HepG2 (cell line): ENCODE results near the gene FAM174C. TPM values are rescaled to one million over a fixed set of nuclear protein-coding genes. Genes with fewer than 3 reads are reported as not detected.

Experiments
- ARID4A ChIP-seq: sonication (generic); formaldehyde crosslinking; IDR thresholded peaks from 2 replicates; pipeline ENCODE4 v1.5.0; 2020; ENCODE audit warnings: mild to moderate bottlenecking, missing genetic modification reagents, borderline replicate concordance
- ATRX ChIP-seq: sonication (generic); formaldehyde crosslinking; IDR thresholded peaks from 2 replicates; pipeline ENCODE4 v1.4.0; 2020; ENCODE audit warnings: missing genetic modification reagents, borderline replicate concordance
- BATF2 ChIP-seq: sonication (generic); formaldehyde crosslinking; IDR thresholded peaks from 2 replicates; pipeline ENCODE4 v1.8.0; 2022; ENCODE audit warnings: mild to moderate bottlenecking, missing genetic modification reagents, moderate library complexity
- CCAR2 ChIP-seq: fragments of 200-400 bp; formaldehyde crosslinking; optimal IDR thresholded peaks from 2 replicates; pipeline ENCODE3; 2018; ENCODE audit warnings: low read depth, mild to moderate bottlenecking, low read length, moderate library complexity
- ESRRA ChIP-seq: sonication (generic); formaldehyde crosslinking; IDR thresholded peaks from 2 replicates; pipeline ENCODE4 v1.5.1; 2020; ENCODE audit warnings: mild to moderate bottlenecking, low read depth, missing genetic modification reagents
- MAFG ChIP-seq: sonication (generic); formaldehyde crosslinking; IDR thresholded peaks from 2 replicates; pipeline ENCODE4 v1.5.1; 2020; ENCODE audit warnings: mild to moderate bottlenecking, missing genetic modification reagents
- MXD1 ChIP-seq: sonication (generic); formaldehyde crosslinking; IDR thresholded peaks from 2 replicates; pipeline ENCODE4 v1.4.0; 2020; ENCODE audit warnings: mild to moderate bottlenecking, missing genetic modification reagents
- MZF1 ChIP-seq: sonication (generic); formaldehyde crosslinking; IDR thresholded peaks from 2 replicates; pipeline ENCODE4 v1.8.1; 2023; ENCODE audit warnings: mild to moderate bottlenecking, missing genetic modification reagents, borderline replicate concordance
- NFYB ChIP-seq: sonication (generic); formaldehyde crosslinking; IDR thresholded peaks from 2 replicates; pipeline ENCODE4 v1.4.0; 2020; ENCODE audit warnings: missing genetic modification reagents
- SALL2 ChIP-seq: sonication (generic); formaldehyde crosslinking; IDR thresholded peaks from 2 replicates; pipeline ENCODE4 v1.8.1; 2023; ENCODE audit warnings: mild to moderate bottlenecking, missing genetic modification reagents, inconsistent platforms
- SRSF4 ChIP-seq: fragments of 200-400 bp; formaldehyde crosslinking; IDR thresholded peaks from one replicate; pipeline ENCODE4 v1.6.1; 2018; ENCODE audit warnings: mild to moderate bottlenecking, low read depth, low read length, moderate library complexity; ENCODE audit not compliant: poor library complexity, severe bottlenecking
- SSRP1 ChIP-seq: IDR thresholded peaks from 2 replicates; pipeline ENCODE4 v1.6.1; 2016; ENCODE audit warnings: control low read depth
- TARDBP ChIP-seq: sonication (generic); formaldehyde crosslinking; IDR thresholded peaks from 2 replicates; pipeline ENCODE4 v1.8.0; 2022; ENCODE audit warnings: mild to moderate bottlenecking, missing genetic modification reagents
- ZBTB25 ChIP-seq: IDR thresholded peaks from 2 replicates; pipeline ENCODE4 v1.6.1; 2018; ENCODE audit warnings: missing genetic modification reagents
- ZNF180 ChIP-seq: sonication (generic); formaldehyde crosslinking; IDR thresholded peaks from 2 replicates; pipeline ENCODE4 v1.4.0; 2020; ENCODE audit warnings: low read depth, missing genetic modification reagents, borderline replicate concordance
- ZNF280B ChIP-seq: sonication (generic); formaldehyde crosslinking; IDR thresholded peaks from 2 replicates; pipeline ENCODE4 v1.5.0; 2020; ENCODE audit warnings: missing genetic modification reagents, mild to moderate bottlenecking, borderline replicate concordance
- ZNF296 ChIP-seq: sonication (generic); formaldehyde crosslinking; conservative IDR thresholded peaks from 2 replicates; pipeline ENCODE4 v1.5.0; 2020; ENCODE audit warnings: mild to moderate bottlenecking, missing genetic modification reagents
- ZNF552 ChIP-seq: sonication (generic); formaldehyde crosslinking; IDR thresholded peaks from 2 replicates; pipeline ENCODE4 v1.9.0; 2022; ENCODE audit warnings: missing genetic modification reagents, mild to moderate bottlenecking, borderline replicate concordance
- ZNF589 ChIP-seq: sonication (generic); formaldehyde crosslinking; conservative IDR thresholded peaks from 2 replicates; pipeline ENCODE4 v1.8.0; 2022; ENCODE audit warnings: mild to moderate bottlenecking, moderate library complexity, missing genetic modification reagents
- ZNF781 ChIP-seq: sonication (generic); formaldehyde crosslinking; IDR thresholded peaks from 2 replicates; pipeline ENCODE4 v1.5.1; 2020; ENCODE audit warnings: borderline replicate concordance, mild to moderate bottlenecking, missing genetic modification reagents; ENCODE audit errors: not compliant biosample characterization
- ZNF883 ChIP-seq: sonication (generic); formaldehyde crosslinking; IDR thresholded peaks from 2 replicates; pipeline ENCODE4 v1.5.1; 2020; ENCODE audit warnings: mild to moderate bottlenecking, missing genetic modification reagents; ENCODE audit errors: not compliant biosample characterization
- polyA plus RNA-seq, 8 experiments: library from polyadenylated mRNA; depleted of rRNA in 3 of 8; stranded (reverse) in 7 of 8; unstranded in 1 of 8; fragments of >200 nt; fragmentation: Illumina TruSeq in 4 of 8; extraction: Trizol in 4 of 8; gene quantifications; 2 replicates each; pipeline versions ENCODE4 v1.2.1 to v1.2.3, GENCODE V29; 2011 to 2016; ENCODE audit warnings: low read depth in 4 of 8, missing spikeins in 1 of 8, mixed read lengths in 1 of 8; ENCODE audit not compliant: insufficient read depth in 1 of 8
- total RNA-seq, 5 experiments: library from RNA; depleted of rRNA; stranded (reverse); fragments of >200 nt; fragmentation: Illumina TruSeq; extraction: Trizol; gene quantifications; 2 replicates each; pipeline ENCODE4 v1.2.3, GENCODE V29; 2016; ENCODE audit warnings: low read depth in 1 of 5

Gene FAM174C
- total and polyA plus RNA-seq, 2 of the 13 experiments (the other 11 are each of a cell fraction or from before 2014, with no cell fraction given), result 19.5 to 31.3 TPM

- TF ChIP-seq ZNF280B (CRISPR knock-in tag) (no peak), ZNF589 (CRISPR knock-in tag) (no peak), ZNF883 (CRISPR knock-in tag) (no peak), SALL2 (peak; percentile 53; the same call in 1 of the 2 replicates), MZF1 (CRISPR knock-in tag) (no peak), TARDBP (CRISPR knock-in tag) (no peak), ATRX (CRISPR knock-in tag) (no peak), ZNF781 (CRISPR knock-in tag) (no peak), ZNF180 (CRISPR knock-in tag) (no peak), NFYB (CRISPR knock-in tag) (peak; percentile 94), ARID4A (CRISPR knock-in tag) (peak; percentile 75), ZNF296 (CRISPR knock-in tag) (no peak), ZNF552 (CRISPR knock-in tag) (no peak), SRSF4 (no peak), CCAR2 (no peak), MAFG (CRISPR knock-in tag) (no peak), SSRP1 (no peak), ESRRA (CRISPR knock-in tag) (no peak), MXD1 (CRISPR knock-in tag) (no peak; the same call in 1 of the 2 replicates), ZBTB25 (no peak), BATF2 (CRISPR knock-in tag) (peak; percentile 23; the same call in 1 of the 2 replicates)
These were observed 14.4 kb upstream of the FAM174C start (continued) for GRCh38 chr19:1260749-1261537.
